DMS114 treated with DMSO at 0.1 percent for 48 hours (cell line): Measurements from ENCODE around the gene CCHCR1.
"Not testable (repeated sequence)": the region's sequence is repeated elsewhere in the genome, so short reads cannot be mapped to it uniquely, and the experiment has no call there.

Experiments
- DNase-seq: peaks from one replicate; lab custom pipeline; 2025; ENCODE audit not compliant: unreplicated experiment; lab: John Stamatoyannopoulos, UW

CCHCR1 gene

GRCh38 chr6:31185695-31186051 is 28.1 kb upstream of the CCHCR1 start:
- DNase-seq, result not testable (repeated sequence)

GRCh38 chr6:31183859-31184258 is 26.3 kb upstream of the CCHCR1 start:
- DNase-seq, result not testable (repeated sequence)

- not testable (repeated sequence) for DNase-seq
These were observed 25.7 kb upstream of the CCHCR1 start for GRCh38 chr6:31183287-31183686.

- no peak for DNase-seq
These were observed 22.9 kb upstream of the CCHCR1 start for GRCh38 chr6:31180500-31180899.

- DNase-seq, result no peak
These were observed 22.3 kb upstream of the CCHCR1 start for GRCh38 chr6:31179896-31180295.

GRCh38 chr6:31179042-31179386 is 21.4 kb upstream of the CCHCR1 start:
- DNase-seq, result no peak

- DNase-seq, result no peak
These were observed 20.8 kb upstream of the CCHCR1 start for GRCh38 chr6:31178143-31179041.

GRCh38 chr6:31175971-31176370 is 18.4 kb upstream of the CCHCR1 start:
- no peak for DNase-seq

GRCh38 chr6:31174378-31174777 is 16.8 kb upstream of the CCHCR1 start:
- DNase-seq, result no peak

GRCh38 chr6:31173406-31173805 is 15.8 kb upstream of the CCHCR1 start:
- DNase-seq, result no peak

GRCh38 chr6:31172973-31173384 is 15.4 kb upstream of the CCHCR1 start:
- DNase-seq, result no peak

GRCh38 chr6:31171931-31172905 is 14.6 kb upstream of the CCHCR1 start:
- no peak for DNase-seq

GRCh38 chr6:31170987-31171671 is 13.5 kb upstream of the CCHCR1 start:
- DNase-seq, result no peak

GRCh38 chr6:31170600-31170881 is 12.9 kb upstream of the CCHCR1 start, which contains the start of gene POU5F1:
POU5F1 (minus strand) TSS chr6:31170682; CDS start chr6:31170620, 62 bp downstream.
- no peak for DNase-seq

GRCh38 chr6:31169858-31170599 is 12.4 kb upstream of the CCHCR1 start:
- not testable (repeated sequence) for DNase-seq

- DNase-seq, result no peak
These were observed 11.7 kb upstream of the CCHCR1 start for GRCh38 chr6:31169123-31169857.

- DNase-seq, result no peak
These were observed 11.0 kb upstream of the CCHCR1 start for GRCh38 chr6:31168606-31169005.

GRCh38 chr6:31165986-31166385 is 8.4 kb upstream of the CCHCR1 start:
- no peak for DNase-seq

- DNase-seq, result not testable (repeated sequence)
These were observed 7.6 kb upstream of the CCHCR1 start for GRCh38 chr6:31165064-31165832.
